ENCODE results near the gene LYST. TPM values are rescaled to one million over a fixed set of nuclear protein-coding genes. Genes with fewer than 3 reads are reported as not detected.

LYST gene
- total and polyA plus RNA-seq, 2 of the 4 experiments (the other 2 are of a cell fraction) = 2.2 to 7.2 TPM

- Histone ChIP-seq H2BK5ac (ENCODE audit: low read depth, low read length, poor library complexity, severe bottlenecking) (no peak overlapping the region), H2AK9ac (replicated peaks; ENCODE audit: low read depth, low read length, poor library complexity) (no peak overlapping the region), H2BK120ac (ENCODE audit: low read depth, low read length) (no peak overlapping the region), H3K9ac (ENCODE audit: low read depth, low read length) (no peak overlapping the region), H3K4ac (ENCODE audit: low read depth, low read length) (no peak overlapping the region), H3K23ac (ENCODE audit: low read depth, low read length) (no peak overlapping the region), H3K9me1 (ENCODE audit: insufficient read depth, low read length) (peaks cover 4% of the 10 kb centered on the region; the same call in 1 of the 2 replicates), H3K79me1 (ENCODE audit: low read depth in 1 of 2, low read length in 2 of 2) (no peaks in the 10 kb centered on the region), H3K36me3 (ENCODE audit: control insufficient read depth, insufficient read depth, low read length) (no peaks in the 10 kb centered on the region), H3K27me3 (ENCODE audit: control insufficient read depth, insufficient read depth, low read length) (no peaks in the 10 kb centered on the region), H2BK15ac (ENCODE audit: low read depth, low read length) (no peak overlapping the region), H4K20me1 (ENCODE audit: insufficient read depth, low read length) (no peaks in the 10 kb centered on the region), H3K18ac (ENCODE audit: low read depth, low read length) (no peak overlapping the region), H3K14ac (replicated peaks; ENCODE audit: low read depth, low read length) (no peak overlapping the region), H2BK20ac (ENCODE audit: low read depth, low read length) (no peak overlapping the region), H4K8ac (ENCODE audit: low read depth in 2 of 2, low read length in 2 of 2) (no peak overlapping the region), H2AK5ac (ENCODE audit: low read depth, low read length) (no peak overlapping the region), H4K5ac (ENCODE audit: low read depth, low read length) (no peak overlapping the region), H3K4me3 (ENCODE audit: insufficient read depth, low read depth, low read length) (no peak overlapping the region), H3K56ac (ENCODE audit: extremely low read depth, insufficient read depth, low read length) (no peak overlapping the region), H3K9me3 (ENCODE audit: control insufficient read depth, insufficient read depth, low read length) (no peaks in the 10 kb centered on the region), H3K27ac (ENCODE audit: insufficient read depth, low read length) (no peak overlapping the region), H3K4me2 (ENCODE audit: low read depth, low read length) (no peak overlapping the region), H3K4me1 (ENCODE audit: control insufficient read depth, insufficient read depth, low read length) (no peaks in the 10 kb centered on the region), H4K91ac (ENCODE audit: insufficient read depth, low read depth, low read length) (no peak overlapping the region), H2AFZ (replicated peaks; ENCODE audit: low read length, poor library complexity) (no peak overlapping the region)
- in situ Hi-C loops (cut with MboI; ENCODE audit: low sequenced_read_pairs) = no loop called here
- TF ChIP-seq BHLHE40 (IDR thresholded peaks at IDR 0.05; ENCODE audit: low read depth, low read length) (no peak), NFE2L2 (IDR thresholded peaks at IDR 0.05; ENCODE audit: low read depth, low read length) (no peak), MXI1 (IDR thresholded peaks at IDR 0.05; ENCODE audit: borderline replicate concordance, low read depth, low read length) (no peak), MAFK (IDR thresholded peaks at IDR 0.05; ENCODE audit: low read depth, low read length) (no peak), RAD21 (IDR thresholded peaks at IDR 0.05; ENCODE audit: low read length) (no peak)
- POLR2A ChIA-PET (ENCODE audit: unreplicated experiment) = no interaction called here
- no TSS peak for BruUV-seq (replicated peaks)
- intact Hi-C loops (cut with micrococcal nuclease) = no loop called here
- dilution Hi-C loops (cut with HindIII; ENCODE audit: low sequenced_read_pairs, unreplicated experiment) = no loop called here
- no peak for ATAC-seq (ENCODE audit: low read depth)
- WGBS, 2 experiments (ENCODE audit: extremely low coverage in 2 of 2, insufficient read length in 1 of 2) = 77% methylated on average over 3 of the region's 3 CpGs; no CpG with 5 or more reads in 1 of the 2 experiments
- CTCF ChIA-PET = no interaction called here
- DNase-seq = peak; percentile 19
Measured at GRCh38 chr1:235763962-235764361, 102.7 kb downstream of the LYST start.

Measured in IMR-90 (cell line).